Measurements from ENCODE around the gene TBC1D22B.

- TF ChIP-seq CTCF (IDR thresholded peaks at IDR 0.05) (no peak), POLR2A (IDR thresholded peaks at IDR 0.05) (no peak)
These were observed 97.2 kb downstream of the TBC1D22B start for GRCh38 chr6:37354526-37355384.
